ENCODE results near the gene CLDN20. TPM values are rescaled to one million over a fixed set of nuclear protein-coding genes. Genes with fewer than 3 reads are reported as not detected.
A peak's percentile ranks its signal among the peaks of the same experiment; 100 is the strongest.

The CLDN20 gene
- total and polyA plus RNA-seq, 10 of the 15 experiments (the other 5 are each of a cell fraction or from before 2014, with no cell fraction given), result 0.13 to 0.23 TPM; not detected in 8

DNA sequence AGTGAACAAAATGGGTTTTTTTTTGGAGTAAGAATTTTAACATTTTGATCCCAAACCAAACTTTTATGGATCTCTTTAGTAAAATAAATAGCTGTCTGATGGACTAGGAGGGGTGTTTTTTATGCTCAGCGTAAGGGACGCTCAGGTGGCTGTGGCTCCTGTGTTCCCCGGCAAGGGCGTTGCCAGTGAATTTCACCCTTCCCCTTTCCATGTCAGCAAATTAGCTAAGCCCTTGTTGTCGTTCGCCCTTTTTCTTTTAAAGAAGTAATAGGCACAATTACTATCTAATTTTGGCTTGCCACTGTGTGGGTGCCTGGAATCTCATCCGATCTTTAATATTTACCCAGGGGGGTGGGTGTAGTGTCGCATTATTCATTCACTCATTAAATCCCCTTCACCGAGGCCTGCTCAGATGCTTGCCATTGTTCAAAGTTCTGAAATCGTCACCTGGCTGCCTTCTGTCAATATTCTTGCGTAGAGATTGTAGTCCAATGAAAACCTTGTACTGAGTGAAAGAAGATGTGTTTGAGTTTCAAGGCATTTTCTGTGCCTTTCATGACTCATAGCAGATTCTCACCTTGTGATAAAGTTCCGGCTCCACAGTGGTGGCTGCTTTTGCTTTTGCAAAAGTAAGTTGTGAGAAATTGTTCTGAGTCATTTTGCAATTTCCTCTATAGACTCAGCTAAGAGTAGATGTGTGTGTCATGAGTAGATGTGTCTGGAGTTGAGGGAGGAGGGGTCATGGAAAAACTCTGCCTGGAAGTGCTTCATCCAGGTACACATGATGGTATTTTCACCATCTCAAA, 40.0 kb upstream of the CLDN20 start (continued):
- no peak for TF ChIP-seq RELA (IDR thresholded peaks at IDR 0.05; ENCODE audit: borderline replicate concordance, partially characterized antibody)
- no peak for TF ChIP-seq CEBPB (IDR thresholded peaks at IDR 0.05; ENCODE audit: borderline replicate concordance in 1 of 2, low read depth in 2 of 2, low read length in 2 of 2)
- TF ChIP-seq, protein P1, sequence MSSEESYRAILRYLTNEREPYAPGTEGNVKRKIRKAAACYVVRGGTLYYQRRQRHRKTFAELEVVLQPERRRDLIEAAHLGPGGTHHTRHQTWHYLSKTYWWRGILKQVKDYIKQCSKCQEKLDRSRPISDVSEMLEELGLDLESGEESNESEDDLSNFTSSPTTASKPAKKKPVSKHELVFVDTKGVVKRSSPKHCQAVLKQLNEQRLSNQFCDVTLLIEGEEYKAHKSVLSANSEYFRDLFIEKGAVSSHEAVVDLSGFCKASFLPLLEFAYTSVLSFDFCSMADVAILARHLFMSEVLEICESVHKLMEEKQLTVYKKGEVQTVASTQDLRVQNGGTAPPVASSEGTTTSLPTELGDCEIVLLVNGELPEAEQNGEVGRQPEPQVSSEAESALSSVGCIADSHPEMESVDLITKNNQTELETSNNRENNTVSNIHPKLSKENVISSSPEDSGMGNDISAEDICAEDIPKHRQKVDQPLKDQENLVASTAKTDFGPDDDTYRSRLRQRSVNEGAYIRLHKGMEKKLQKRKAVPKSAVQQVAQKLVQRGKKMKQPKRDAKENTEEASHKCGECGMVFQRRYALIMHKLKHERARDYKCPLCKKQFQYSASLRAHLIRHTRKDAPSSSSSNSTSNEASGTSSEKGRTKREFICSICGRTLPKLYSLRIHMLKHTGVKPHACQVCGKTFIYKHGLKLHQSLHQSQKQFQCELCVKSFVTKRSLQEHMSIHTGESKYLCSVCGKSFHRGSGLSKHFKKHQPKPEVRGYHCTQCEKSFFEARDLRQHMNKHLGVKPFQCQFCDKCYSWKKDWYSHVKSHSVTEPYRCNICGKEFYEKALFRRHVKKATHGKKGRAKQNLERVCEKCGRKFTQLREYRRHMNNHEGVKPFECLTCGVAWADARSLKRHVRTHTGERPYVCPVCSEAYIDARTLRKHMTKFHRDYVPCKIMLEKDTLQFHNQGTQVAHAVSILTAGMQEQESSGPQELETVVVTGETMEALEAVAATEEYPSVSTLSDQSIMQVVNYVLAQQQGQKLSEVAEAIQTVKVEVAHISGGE (CRISPR knock-in tag; IDR thresholded peaks at IDR 0.05), result no peak
- TF ChIP-seq NR2C2 (IDR thresholded peaks at IDR 0.05; ENCODE audit: borderline replicate concordance, control insufficient read depth, insufficient read length, low read depth), result no peak
- no peak for TF ChIP-seq TCF7 (IDR thresholded peaks at IDR 0.05; ENCODE audit: borderline replicate concordance)
- TF ChIP-seq PAX8 (IDR thresholded peaks at IDR 0.05), result no peak
- TF ChIP-seq RB1 (IDR thresholded peaks at IDR 0.05; ENCODE audit: borderline replicate concordance), result no peak
- 0 out of 2 replicates have a peak, but pooled peaks have one; percentile 58 for TF ChIP-seq CBX5 (IDR thresholded peaks at IDR 0.05; ENCODE audit: low read depth)
- TF ChIP-seq HDAC6 (IDR thresholded peaks at IDR 0.05; ENCODE audit: unreplicated experiment), result no peak
- TF ChIP-seq POU2F2 (IDR thresholded peaks at IDR 0.05; ENCODE audit: borderline replicate concordance, low read depth, low read length), result no peak; the same call in 2 of the 3 replicates
- TF ChIP-seq PAX5 (IDR thresholded peaks at IDR 0.05; ENCODE audit: borderline replicate concordance, low read depth, low read length), result peak; percentile 55; the same call in 1 of the 2 replicates
- no peak for TF ChIP-seq ZNF274 (IDR thresholded peaks at IDR 0.05; ENCODE audit: insufficient read depth, insufficient read length)
- no peak for TF ChIP-seq NFXL1 (IDR thresholded peaks at IDR 0.05; ENCODE audit: borderline replicate concordance)
- peak; percentile 42; the same call in 1 of the 2 replicates for TF ChIP-seq RAD51 (IDR thresholded peaks at IDR 0.05)
- no peak for TF ChIP-seq NR2F1 (conservative IDR thresholded peaks at IDR 0.05)
- TF ChIP-seq, protein P2, sequence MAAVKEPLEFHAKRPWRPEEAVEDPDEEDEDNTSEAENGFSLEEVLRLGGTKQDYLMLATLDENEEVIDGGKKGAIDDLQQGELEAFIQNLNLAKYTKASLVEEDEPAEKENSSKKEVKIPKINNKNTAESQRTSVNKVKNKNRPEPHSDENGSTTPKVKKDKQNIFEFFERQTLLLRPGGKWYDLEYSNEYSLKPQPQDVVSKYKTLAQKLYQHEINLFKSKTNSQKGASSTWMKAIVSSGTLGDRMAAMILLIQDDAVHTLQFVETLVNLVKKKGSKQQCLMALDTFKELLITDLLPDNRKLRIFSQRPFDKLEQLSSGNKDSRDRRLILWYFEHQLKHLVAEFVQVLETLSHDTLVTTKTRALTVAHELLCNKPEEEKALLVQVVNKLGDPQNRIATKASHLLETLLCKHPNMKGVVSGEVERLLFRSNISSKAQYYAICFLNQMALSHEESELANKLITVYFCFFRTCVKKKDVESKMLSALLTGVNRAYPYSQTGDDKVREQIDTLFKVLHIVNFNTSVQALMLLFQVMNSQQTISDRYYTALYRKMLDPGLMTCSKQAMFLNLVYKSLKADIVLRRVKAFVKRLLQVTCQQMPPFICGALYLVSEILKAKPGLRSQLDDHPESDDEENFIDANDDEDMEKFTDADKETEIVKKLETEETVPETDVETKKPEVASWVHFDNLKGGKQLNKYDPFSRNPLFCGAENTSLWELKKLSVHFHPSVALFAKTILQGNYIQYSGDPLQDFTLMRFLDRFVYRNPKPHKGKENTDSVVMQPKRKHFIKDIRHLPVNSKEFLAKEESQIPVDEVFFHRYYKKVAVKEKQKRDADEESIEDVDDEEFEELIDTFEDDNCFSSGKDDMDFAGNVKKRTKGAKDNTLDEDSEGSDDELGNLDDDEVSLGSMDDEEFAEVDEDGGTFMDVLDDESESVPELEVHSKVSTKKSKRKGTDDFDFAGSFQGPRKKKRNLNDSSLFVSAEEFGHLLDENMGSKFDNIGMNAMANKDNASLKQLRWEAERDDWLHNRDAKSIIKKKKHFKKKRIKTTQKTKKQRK (IDR thresholded peaks at IDR 0.05; ENCODE audit: low read depth, low read length), result no peak
- TF ChIP-seq ZBED1 (IDR thresholded peaks at IDR 0.05; ENCODE audit: borderline replicate concordance), result no peak
- TF ChIP-seq, protein P3, sequence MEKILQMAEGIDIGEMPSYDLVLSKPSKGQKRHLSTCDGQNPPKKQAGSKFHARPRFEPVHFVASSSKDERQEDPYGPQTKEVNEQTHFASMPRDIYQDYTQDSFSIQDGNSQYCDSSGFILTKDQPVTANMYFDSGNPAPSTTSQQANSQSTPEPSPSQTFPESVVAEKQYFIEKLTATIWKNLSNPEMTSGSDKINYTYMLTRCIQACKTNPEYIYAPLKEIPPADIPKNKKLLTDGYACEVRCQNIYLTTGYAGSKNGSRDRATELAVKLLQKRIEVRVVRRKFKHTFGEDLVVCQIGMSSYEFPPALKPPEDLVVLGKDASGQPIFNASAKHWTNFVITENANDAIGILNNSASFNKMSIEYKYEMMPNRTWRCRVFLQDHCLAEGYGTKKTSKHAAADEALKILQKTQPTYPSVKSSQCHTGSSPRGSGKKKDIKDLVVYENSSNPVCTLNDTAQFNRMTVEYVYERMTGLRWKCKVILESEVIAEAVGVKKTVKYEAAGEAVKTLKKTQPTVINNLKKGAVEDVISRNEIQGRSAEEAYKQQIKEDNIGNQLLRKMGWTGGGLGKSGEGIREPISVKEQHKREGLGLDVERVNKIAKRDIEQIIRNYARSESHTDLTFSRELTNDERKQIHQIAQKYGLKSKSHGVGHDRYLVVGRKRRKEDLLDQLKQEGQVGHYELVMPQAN (conservative IDR thresholded peaks at IDR 0.05), result 0 out of 2 replicates have a peak, but pooled peaks have one; percentile 30
- peak; percentile 77; the same call in 1 of the 2 replicates for TF ChIP-seq JUND (IDR thresholded peaks at IDR 0.05; ENCODE audit: low read depth, low read length)
- TF ChIP-seq, protein P4, sequence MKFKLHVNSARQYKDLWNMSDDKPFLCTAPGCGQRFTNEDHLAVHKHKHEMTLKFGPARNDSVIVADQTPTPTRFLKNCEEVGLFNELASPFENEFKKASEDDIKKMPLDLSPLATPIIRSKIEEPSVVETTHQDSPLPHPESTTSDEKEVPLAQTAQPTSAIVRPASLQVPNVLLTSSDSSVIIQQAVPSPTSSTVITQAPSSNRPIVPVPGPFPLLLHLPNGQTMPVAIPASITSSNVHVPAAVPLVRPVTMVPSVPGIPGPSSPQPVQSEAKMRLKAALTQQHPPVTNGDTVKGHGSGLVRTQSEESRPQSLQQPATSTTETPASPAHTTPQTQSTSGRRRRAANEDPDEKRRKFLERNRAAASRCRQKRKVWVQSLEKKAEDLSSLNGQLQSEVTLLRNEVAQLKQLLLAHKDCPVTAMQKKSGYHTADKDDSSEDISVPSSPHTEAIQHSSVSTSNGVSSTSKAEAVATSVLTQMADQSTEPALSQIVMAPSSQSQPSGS (IDR thresholded peaks at IDR 0.05; ENCODE audit: low read length), result peak; percentile 80

Measured in GM12878 (cell line).